ENCODE measurements around the gene SULT1A2. TPM values are rescaled to one million over a fixed set of nuclear protein-coding genes. Genes with fewer than 3 reads are reported as not detected.

SULT1A2 gene
- total and polyA plus RNA-seq, 2 of the 8 experiments (the other 6 are each of a cell fraction or from before 2014, with no cell fraction given) = 0.29 to 0.35 TPM

- no peak for TF ChIP-seq SAP30 (IDR thresholded peaks at IDR 0.05; ENCODE audit: insufficient read depth, insufficient replicate concordance, low read length)
- peak; percentile 12; the same call in 1 of the 2 replicates for TF ChIP-seq CHD2 (IDR thresholded peaks at IDR 0.05; ENCODE audit: low read length)
- no peak for TF ChIP-seq KDM5A (IDR thresholded peaks at IDR 0.05; ENCODE audit: low read length)
- no peak for TF ChIP-seq RNF2 (IDR thresholded peaks at IDR 0.05; ENCODE audit: borderline replicate concordance, low read depth, low read length, missing control alignments, poor library complexity, severe bottlenecking)
- no peak for TF ChIP-seq FOSL1 (IDR thresholded peaks at IDR 0.05; ENCODE audit: insufficient read depth, low read depth, low read length)
- peak; percentile 68 for TF ChIP-seq ASH2L (IDR thresholded peaks at IDR 0.05; ENCODE audit: low read length)
- no peak for TF ChIP-seq JUND (IDR thresholded peaks at IDR 0.05; ENCODE audit: low read length)
- no peak for TF ChIP-seq GABPA (IDR thresholded peaks at IDR 0.05; ENCODE audit: borderline replicate concordance, insufficient read depth, low read length)
- TF ChIP-seq SRF (IDR thresholded peaks at IDR 0.05; ENCODE audit: low read depth, low read length) = no peak
- TF ChIP-seq, protein P1, sequence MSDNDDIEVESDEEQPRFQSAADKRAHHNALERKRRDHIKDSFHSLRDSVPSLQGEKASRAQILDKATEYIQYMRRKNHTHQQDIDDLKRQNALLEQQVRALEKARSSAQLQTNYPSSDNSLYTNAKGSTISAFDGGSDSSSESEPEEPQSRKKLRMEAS (IDR thresholded peaks at IDR 0.05) = peak; percentile 74
- no peak for TF ChIP-seq YY1 (IDR thresholded peaks at IDR 0.05; ENCODE audit: low read depth, low read length)
- peak; percentile 79 for TF ChIP-seq KDM4A (IDR thresholded peaks at IDR 0.05; ENCODE audit: low read depth, low read length, severe bottlenecking)
- TF ChIP-seq SP2 (IDR thresholded peaks at IDR 0.05; ENCODE audit: low read length) = no peak; the same call in 1 of the 2 replicates
- TF ChIP-seq PHF8 (conservative IDR thresholded peaks at IDR 0.05; ENCODE audit: low read depth, low read length) = peak; percentile 99
- TF ChIP-seq TEAD4 (IDR thresholded peaks at IDR 0.05; ENCODE audit: low read depth, low read length) = no peak
- TF ChIP-seq HDAC2 (IDR thresholded peaks at IDR 0.05; ENCODE audit: borderline replicate concordance in 1 of 2, low read depth in 2 of 2, low read length in 2 of 2) = 0 out of 4 replicates have a peak, but pooled peaks have one; percentile 14 to 38
- TF ChIP-seq GTF2F1 (IDR thresholded peaks at IDR 0.05; ENCODE audit: borderline replicate concordance, low read depth, low read length) = no peak; the same call in 1 of the 2 replicates
- TF ChIP-seq CBX8 (IDR thresholded peaks at IDR 0.05; ENCODE audit: borderline replicate concordance, low read depth, low read length) = no peak
- peak; percentile 85 for TF ChIP-seq CREB1 (IDR thresholded peaks at IDR 0.05)
- TF ChIP-seq CTCF (IDR thresholded peaks at IDR 0.05; ENCODE audit: control extremely low read depth in 1 of 3, insufficient read depth in 1 of 3, low read depth in 1 of 3, low read length in 3 of 3) = peak; percentile 28 to 42 (median 34); a peak in 3 of 4 replicates
Measured at GRCh38 chr16:28553776-28554633, 42.8 kb downstream of the SULT1A2 start, which contains the start of gene SGF29 (continued).

Data from H1 (cell line).